SK-N-DZ (cell line): Measurements from ENCODE around the gene PPP2R2D.
"Not testable (repeated sequence)": the region's sequence is repeated elsewhere in the genome, so short reads cannot be mapped to it uniquely, and the experiment has no call there.

ENCODE experiments used
- DNase-seq: peaks from one replicate; pipeline ENCODE4 v3.0.0-alpha.2; 2015; ENCODE audit warnings: low spot score

Gene PPP2R2D

DNA sequence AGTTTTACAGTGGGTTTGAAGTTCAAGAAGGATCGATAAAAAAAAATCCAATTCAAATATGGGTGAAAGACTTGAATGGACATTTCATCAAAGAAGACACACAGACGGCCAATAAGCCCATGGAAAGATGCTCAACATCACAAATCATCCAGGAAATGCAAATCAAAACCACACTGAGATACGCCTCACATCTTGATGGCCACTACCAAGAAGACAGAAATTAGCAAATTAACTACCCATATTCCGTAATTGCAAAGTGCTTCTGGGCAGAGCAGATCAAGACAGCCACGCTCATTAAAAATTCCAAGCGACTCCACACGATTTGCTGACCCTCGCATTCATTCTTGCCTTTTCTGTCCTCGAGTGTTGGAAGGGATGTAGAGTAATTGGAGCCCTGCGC lies 34.1 kb upstream of the PPP2R2D start:
- no peak for DNase-seq

DNA sequence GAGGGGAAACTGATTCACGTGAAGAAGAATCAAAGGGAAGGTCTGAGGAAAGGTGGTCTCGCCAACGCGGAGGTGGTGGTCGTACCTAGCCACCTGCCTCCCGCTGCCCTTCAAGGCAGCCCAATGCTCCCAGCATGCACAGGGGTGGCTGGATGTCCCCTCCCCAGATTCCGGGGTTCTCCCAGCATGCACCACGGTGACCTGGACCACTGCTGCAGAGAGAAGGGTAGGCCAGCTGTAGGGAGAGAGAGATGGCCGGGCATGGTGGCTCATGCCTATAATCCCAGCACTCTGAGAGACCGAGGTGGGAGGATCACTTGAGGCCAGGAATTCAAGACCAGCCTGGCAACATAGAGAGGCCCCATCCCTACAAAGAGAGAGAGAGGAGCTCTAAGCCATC lies 32.4 kb upstream of the PPP2R2D start:
- no peak for DNase-seq

DNA sequence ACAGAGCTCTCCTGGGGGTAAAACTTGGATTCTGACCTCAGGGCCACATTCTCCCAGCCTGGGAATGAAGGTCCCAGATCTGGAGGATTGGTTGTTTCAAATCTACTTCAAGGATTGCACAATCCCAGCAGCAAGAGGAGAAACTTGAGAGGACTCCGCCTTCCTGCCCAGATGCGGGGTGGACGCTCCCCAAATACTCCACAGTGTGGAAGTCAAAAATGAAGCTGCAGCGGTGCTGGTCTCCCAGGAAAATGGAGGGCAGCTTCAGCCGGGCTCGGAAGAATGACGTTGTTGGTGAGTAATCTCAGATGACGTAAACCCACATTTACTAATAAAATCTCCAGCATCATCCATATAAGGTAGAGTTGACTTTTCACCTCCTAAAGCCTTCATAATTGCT lies 31.5 kb upstream of the PPP2R2D start:
- no peak for DNase-seq

DNA sequence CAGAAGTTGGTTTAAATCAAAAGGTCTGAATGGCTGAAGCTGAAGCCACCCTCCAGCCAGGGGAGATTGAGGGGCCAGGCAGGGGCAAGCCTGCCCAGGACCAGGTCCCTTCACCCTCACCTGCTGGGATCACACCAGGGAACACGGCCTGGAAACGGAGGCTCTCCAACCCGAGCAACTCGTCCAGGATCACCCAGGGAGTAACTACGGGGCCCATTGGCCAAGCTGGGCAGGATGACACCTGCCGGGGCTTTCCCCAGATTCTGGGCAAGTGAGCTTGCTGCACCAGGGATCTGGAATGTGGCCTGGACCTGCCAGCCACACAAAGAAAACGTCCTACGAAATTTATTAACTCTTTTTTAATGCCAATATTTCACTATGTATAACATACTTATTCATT lies 30.4 kb upstream of the PPP2R2D start:
- no peak for DNase-seq

DNA sequence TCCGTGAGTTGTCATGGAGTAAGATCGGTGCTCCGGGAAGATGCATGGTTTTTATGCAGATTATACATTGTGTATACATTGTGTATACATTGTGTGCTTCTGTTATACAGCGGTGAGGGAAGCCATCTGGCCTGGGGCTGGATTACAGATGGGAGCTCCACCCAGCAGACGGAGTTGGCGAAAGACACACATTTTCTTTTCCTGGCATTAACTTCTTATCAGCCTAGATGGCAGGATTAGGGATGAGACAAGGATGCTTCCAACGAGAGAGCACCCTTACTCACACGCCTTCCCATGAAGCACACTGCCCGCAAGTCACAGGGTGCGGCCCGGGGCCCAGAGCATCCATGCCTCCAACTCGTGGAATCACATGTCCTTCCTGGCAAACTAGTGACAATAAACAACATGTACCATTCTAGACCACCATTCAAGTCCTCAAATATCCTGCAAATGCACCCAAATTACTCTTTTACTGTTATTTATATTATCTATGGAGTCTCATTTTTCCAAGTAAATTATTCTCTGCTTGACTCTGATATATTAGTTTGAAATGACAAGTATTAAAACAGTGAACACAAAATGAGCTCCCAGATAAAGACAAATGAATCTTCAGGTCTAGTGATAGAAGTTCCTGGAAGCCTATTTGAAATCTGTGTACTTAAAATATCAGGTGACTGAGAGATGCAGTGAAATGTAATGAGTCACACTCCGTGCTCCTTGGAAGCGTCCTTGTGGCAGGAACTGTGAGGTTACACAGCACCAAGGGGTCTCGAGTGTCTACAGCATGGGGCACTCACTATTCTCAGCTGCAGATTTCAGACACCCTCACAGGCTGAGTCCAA lies 29.8 kb upstream of the PPP2R2D start:
- DNase-seq, result no peak

DNA sequence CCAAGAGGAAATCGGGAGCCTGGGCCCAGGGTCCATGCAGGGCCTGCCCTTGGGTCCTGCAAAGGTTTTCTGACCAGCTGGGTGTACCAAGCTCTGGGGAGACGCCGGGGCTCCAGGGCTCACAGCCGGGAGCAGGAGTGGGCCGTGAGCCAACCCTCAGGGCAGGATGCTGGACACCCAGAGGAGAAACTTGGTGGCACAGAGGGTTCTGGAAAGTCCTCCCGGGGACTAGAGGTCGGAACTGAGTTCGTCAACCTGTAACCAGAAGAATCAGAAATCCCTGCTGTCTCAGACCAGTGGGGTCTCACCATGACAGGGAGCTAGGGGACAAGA lies 29.2 kb upstream of the PPP2R2D start:
- no peak for DNase-seq

DNA sequence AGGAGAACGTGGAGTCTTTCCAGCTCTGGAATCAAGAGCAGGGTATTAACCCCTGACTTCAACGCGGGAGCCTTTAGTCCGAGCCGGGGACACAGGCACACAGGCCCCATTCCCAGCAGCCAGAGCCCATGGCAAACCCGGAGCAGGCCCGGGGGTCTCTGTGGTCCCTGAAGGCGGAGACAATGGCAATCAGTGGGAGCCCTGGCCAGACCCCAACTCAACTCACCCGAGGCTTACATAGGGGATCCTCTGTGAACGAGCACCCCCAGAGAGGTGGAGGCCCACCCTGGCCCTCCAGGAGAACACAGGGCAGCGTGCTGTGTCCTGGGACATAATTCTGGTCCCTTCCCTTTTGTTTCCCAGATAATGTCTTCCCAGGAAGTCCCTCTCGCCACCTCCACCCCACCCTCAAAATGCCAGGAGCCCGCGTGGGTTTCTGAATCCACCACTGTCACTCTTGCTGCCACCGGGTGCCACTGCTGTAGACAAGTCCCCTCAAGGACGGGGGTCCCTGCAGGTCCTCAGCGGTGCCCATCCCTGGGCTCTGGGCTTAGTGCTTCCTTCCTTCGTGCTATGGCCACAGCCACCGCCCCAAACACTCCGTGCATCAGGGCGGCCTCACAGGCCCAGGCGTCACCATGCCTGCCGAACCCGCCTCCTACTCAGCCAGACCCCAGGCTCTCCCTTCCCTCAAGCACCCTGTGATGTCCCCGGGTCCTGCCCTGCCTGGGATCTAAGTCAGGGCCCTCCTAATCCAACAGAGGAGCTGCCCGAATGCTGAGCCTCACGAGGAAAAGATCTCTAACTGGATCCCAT lies 28.6 kb upstream of the PPP2R2D start:
- no peak for DNase-seq

DNA sequence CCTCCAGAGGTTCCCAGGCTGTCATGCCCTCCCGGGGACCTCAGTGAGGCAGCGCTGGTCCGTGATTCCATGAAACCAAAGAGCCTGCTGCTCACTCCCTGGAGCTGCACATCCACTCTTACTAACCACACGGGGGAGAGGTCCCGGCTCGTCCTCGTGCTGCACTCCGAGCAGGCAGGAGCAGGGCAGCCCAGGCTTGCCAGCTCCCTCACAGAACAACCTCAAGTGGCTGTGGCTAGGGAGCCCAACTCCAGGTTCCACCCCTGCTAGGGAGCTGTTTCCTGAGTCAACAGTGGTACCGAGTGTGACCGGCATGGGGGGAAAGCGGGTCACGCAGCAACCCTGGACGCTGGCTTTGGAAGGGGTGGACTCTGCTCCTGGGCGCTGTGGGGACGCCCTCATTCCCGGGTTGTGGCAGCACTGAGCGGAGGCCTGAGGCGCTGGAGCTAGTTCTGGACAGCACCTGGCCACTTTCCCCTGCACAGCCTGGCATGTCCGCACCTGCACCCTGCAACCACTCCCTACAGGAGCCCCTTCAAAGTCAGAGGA lies 27.9 kb upstream of the PPP2R2D start:
- DNase-seq, result no peak

DNA sequence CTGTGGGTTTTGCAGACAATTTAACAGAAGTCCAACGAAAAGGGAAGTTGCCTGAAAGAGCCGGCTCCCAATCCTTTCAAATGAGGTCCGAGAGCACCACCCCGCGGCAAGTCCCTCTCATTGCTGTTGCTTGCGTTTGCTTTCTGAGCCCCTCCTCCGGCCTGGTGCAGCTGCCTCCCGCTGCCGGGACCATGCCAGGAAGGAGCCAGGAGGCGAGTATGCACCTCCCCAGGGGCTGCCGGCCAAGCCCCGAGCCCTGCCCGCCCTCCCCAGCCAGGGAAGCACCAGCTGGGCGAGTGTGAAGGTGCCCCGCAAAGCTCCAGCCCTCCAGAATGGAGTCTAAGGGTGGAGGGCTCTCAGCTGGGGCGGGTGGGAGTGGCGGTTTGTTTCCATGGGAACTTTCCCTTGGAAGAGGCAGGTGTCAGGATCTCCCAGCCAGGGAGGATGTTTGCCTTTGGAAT lies 25.8 kb upstream of the PPP2R2D start:
- DNase-seq, result peak; percentile 76

DNA sequence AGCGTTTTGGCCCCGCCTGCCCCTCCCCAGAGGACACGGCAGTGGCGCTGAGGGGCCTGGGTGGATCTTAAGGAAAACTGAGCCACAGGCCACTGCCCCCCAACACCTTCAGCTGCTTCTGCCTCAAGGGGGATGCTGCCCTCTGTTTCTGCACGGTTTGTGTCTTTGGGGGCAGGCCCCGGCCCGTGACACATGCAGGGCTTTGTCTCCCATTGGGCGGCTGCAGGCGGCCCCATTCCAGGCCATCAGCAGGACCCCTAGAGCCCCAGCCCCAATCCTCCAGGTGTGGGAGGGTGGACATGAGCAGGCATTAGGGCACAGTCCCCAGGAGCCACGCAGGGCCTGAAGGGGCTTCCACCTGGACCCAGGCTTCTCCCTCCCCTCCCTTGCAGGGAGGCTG lies 25.3 kb upstream of the PPP2R2D start:
- DNase-seq, result no peak

DNA sequence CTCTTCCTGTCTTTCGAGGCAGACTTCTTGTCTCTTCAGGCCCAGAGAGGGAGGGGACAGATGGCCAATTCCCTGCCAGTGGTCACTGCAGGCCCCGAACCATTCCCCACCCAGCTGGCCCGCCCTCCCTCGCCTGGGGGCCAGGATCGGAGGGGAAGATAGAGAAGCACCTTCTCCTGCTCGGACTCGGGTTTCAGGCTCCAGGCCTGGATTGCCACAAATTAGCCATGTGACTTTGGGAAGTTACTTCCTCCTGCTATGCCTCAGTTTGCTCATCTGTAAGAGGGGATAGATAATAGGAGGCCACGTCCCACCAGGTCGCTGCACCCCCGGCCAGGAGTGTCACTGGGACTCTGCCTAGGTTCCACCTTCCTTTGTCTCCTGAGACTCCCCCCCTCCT lies 24.8 kb upstream of the PPP2R2D start:
- DNase-seq, result no peak

DNA sequence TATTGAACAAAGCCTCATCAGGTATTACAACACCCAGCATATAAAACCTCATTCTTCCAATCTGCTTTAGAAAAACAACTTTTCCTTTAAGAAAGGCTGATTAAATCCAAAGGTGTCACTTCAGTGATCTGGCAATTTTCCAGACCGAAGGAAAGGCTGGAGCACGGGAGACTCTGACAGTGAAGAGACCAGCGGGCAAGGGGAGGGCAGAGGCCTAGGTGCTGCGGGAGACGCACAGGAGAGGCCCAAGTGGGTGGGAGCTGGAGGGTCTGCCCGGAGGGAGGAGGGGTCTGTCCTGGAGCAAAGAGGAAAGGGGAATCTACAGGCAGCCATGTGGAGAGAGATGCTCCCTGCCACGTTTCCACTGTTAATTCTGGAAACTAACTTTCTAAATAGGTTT lies 24.3 kb upstream of the PPP2R2D start:
- no peak for DNase-seq

DNA sequence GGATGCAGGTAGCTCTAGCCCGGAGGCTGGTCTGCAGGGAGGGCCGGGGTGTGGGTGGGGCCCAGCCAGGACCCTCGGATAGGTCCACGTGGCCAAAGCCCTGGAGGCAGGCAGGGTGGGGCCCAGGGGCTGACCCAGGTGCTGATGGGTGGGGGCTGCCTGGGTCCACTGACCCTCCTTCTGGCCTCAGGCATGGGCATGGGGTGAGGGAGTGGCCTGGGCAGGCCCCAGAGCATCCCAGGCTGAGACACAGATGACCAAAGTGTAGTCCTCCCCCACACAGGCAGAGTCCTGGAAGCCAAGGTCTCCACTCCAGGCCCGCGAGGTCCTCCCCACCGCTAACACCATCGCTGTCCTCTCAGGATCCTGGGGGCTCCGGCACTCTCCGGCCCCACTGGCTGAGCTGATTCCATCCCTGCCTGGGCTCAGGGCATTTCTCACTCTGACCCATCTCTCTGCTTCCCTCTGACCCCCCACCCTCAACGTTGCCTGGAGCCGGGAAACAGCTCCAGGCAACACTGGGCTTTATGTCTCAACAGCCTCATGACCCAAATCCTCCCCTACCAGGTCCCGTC lies 20.7 kb upstream of the PPP2R2D start:
- DNase-seq, result no peak

DNA sequence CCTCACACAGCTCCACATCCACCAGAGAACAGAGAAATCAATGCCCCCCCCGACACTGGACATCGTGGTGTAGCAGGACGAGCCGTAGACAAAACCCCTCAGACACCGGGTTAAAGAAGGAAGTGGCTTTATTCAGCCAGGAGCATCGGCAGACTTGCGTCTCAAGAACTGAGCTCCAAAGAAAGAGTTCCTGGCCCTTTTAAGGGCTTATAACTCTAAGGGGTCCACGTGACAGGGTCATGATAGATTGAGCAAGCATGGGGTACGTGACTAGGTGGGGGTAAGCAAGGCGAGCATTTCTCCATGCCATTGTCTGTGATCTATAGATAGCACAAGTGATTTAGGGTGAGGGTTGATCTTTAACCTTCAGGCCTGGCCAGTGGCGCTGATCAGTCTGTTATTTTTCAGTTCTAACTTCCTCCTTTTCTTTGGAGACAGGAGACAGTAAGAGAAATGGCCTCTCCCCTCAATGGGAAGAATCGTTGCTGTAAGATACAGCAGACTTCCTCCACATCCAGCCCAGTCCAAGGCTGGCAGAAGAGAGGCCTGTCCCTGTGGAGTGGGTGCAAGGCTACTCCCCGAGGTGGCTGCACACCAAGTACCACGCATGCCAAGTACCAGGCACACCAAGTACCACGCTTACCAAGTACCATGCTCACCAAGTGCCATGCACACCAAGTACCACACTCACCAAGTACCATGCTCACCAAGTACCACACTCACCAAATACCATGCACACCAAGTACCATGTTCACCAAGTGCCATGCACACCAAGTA lies 19.5 kb upstream of the PPP2R2D start:
- no peak for DNase-seq

DNA sequence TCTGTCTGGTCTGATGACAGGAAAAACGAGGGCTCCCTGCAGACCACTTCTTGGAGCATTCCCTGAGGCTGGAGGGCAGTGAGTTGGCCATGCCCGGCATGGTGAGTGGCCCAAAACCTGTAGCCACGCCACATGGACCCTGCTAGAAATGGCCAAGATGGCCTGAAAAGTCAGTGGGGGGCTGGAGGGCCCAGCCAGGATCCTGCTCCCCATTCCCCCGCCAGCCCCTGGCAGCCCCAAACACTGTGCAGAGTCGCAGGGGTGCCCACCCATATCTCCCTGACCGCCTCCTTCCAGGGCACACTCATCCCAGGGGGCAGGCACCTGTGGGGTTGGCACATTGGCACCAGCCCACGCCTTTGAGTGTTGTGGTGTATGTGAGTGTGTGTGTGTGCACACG lies 18.7 kb upstream of the PPP2R2D start:
- no peak for DNase-seq

DNA sequence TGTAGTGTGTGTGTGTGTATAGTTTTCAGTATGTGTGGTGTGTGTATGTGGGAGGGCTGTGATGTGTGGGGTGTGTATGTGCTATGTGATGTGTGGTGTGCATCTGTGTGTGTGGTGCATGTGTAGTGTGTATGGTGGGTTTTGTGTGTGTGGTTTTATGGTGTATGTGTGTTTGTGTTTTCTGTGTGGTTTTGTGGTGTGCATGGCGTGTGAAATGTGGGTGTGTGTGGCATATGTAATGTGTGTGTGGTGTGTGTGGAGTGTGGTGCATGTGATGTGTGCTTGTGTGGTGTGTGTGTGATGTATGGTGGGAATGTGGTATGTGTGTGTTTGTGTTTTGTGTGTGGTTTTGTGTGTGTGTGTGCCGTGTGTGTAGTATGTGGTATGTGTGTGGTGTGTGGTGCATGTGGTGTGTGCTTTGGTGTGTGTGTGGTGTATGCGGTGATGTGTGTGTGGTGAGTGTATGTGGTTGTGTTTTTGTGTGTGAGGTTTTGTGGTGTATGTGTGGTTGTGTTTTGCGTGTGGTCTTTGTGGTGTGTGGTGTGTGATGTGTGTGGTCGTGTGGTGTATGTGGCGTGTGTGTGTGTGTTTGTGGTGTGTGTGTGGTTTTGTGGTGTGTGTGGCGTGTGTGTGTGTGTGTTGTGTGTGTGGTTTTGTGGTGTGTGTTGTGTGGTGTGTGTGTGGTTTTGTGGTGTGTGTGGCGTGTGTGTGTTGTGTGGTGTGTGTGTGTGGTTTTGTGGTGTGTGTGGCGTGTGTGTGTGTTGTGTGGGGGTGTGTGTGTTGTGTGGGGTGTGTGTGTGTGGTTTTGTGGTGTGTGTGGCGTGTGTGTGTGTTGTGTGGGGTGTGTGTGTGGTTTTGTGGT lies 18.0 kb upstream of the PPP2R2D start:
- no peak for DNase-seq

DNA sequence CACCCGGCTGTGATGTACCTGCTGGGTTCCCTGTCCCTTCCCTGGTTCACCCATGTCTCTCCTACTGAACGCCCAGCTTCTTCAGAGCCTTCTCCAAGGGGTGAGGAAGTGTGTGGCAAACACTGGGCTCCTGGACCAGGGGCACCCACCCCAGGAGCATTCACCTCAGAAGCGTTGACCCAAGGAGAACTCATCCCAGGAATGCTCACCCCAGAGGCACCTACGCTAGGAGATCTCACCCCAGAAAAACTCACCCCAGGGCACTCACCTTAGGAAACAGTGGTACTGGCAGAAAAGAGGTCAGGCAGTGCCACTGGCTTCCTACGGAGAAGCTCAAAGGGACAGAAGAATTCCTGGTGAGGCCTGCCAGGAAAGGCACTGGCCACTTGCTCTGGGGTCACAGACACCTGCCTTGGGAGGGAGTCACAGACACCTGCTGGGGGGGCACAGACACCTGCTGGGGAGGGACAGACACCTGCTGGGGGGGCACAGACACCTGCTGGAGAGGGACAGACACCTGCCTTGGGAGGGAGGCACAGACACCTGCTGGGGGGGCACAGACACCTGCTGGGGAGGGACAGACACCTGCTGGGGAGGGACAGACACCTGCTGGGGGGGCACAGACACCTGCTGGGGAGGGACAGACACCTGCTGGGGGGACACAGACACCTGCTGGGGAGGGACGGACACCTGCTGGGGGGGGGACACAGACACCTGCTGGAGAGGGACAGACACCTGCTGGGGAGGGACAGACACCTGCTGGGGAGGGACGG lies 17.0 kb upstream of the PPP2R2D start:
- not testable (repeated sequence) for DNase-seq

DNA sequence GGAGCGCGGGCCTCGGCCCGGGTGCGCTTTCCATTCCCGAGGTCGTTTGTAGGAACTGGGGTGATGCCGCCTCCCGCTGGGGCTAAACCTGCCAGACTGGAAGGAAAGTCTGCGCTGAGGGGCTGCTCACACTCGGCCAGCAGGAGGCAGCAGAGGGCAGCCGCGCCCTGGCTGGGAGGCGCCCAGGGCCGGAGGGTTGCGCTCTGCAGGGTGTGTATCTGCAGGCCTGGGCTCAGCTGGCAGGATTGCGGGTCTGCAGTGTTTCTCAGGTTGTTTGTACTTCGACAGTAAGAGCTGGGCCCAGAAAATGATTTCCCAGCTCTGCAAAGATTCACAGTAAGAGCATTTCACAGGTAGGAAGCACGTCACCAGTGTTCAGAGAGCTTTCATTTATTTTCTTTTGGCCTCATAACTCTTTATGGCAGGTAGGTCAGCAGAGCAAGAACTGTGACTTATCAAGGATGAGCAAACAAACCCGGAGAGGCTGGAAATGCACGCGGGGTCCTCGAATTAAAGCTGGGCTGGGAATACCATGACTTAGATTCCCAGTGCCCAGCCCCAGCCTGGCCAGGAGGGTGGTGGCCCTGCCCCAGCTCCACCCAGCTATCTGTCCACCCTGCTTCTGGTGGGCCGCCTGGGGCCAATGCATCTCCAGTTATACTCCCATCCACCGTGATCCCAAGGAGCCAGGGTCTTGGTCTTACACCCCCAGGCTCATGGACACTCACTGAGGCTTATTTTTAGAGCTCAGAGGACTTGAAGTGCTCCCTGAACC lies 15.2 kb upstream of the PPP2R2D start:
- peak; percentile 61 for DNase-seq

DNA sequence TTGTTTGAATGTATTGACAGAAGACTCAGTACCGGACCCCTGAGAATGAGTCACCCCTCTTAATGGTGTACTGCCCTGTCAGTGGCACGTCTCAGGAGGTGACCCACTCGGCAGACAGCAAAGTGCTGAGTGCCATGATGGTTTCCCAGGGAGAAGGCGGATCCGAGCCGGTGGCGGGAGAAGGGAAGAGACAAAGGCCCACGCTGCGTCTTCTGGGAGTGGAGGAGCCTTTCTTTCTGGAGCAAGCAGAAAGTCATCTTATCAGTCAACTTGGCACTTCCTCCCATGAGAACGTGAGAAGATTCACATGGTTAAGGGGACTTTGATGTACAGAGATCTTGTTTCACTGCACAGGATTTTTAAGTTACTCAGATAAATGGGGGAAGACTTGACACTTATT lies 14.6 kb upstream of the PPP2R2D start:
- DNase-seq, result no peak
